Chondrocyte (in vitro differentiated cells): ENCODE measurements around the gene CACNA1B. TPM values are rescaled to one million over a fixed set of nuclear protein-coding genes. Genes with fewer than 3 reads are reported as not detected.

Source experiments
- DNase-seq: peaks from one replicate; pipeline ENCODE4 v3.0.0; 2021; ENCODE audit warnings: mixed read lengths, low spot score
- H3K27ac Mint-ChIP-seq: one replicate; pipeline ENCODE4 v1.8.0; 2021; ENCODE audit warnings: mild to moderate bottlenecking, moderate library complexity, mixed read lengths; ENCODE audit not compliant: unreplicated experiment
- H3K27me3 Mint-ChIP-seq: 2 replicates; pipeline ENCODE4 v1.8.0; 2021; ENCODE audit warnings: low read depth, mixed read lengths
- H3K36me3 Mint-ChIP-seq: 2 replicates; pipeline ENCODE4 v1.8.0; 2021; ENCODE audit warnings: low read depth, mixed read lengths
- H3K4me1 Mint-ChIP-seq: 2 replicates; pipeline ENCODE4 v1.8.0; 2021; ENCODE audit warnings: low read depth, mild to moderate bottlenecking, mixed read lengths
- H3K4me3 Mint-ChIP-seq: one replicate; pipeline ENCODE4 v1.8.0; 2021; ENCODE audit warnings: mild to moderate bottlenecking, moderate library complexity, mixed read lengths; ENCODE audit not compliant: unreplicated experiment
- H3K9me3 Mint-ChIP-seq: 2 replicates; pipeline ENCODE4 v1.8.0; 2021; ENCODE audit warnings: low read depth, mixed read lengths
- total RNA-seq: library from RNA; stranded (reverse); gene quantifications from 3 replicates; pipeline ENCODE4 v1.2.1, GENCODE V29; 2021
- TF ChIP-seq, protein P1 (sequence below): fragments of 200-600 bp; sonication (generic); IDR thresholded peaks from 2 replicates; pipeline ENCODE4 v1.5.0; 2021; ENCODE audit warnings: antibody characterized with exemption, mild to moderate bottlenecking, moderate library complexity

Gene CACNA1B
- total RNA-seq, 1 donor from 2014 or later = 3.7 TPM

DNA sequence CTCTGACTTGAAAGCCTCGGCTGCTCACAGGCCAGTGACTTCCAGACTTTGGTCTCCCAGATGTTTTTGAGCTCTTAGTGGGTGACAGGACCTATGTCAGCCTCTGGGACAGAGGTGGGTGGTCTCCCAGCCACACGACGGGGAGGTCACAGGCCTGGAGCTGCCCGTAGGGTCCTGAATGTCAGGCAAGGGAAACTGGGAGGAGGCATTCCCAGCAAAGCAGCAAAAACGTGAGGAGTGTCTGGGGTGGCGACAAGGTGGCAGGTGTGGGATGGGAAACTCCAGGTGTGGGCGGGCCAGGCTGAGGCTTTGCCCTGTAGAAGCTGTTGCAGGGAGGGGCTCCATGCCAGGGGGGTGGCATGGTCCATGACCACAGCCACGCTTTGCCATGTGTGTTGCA is 110.5 kb downstream of the CACNA1B start:
- TF ChIP-seq, protein P1, sequence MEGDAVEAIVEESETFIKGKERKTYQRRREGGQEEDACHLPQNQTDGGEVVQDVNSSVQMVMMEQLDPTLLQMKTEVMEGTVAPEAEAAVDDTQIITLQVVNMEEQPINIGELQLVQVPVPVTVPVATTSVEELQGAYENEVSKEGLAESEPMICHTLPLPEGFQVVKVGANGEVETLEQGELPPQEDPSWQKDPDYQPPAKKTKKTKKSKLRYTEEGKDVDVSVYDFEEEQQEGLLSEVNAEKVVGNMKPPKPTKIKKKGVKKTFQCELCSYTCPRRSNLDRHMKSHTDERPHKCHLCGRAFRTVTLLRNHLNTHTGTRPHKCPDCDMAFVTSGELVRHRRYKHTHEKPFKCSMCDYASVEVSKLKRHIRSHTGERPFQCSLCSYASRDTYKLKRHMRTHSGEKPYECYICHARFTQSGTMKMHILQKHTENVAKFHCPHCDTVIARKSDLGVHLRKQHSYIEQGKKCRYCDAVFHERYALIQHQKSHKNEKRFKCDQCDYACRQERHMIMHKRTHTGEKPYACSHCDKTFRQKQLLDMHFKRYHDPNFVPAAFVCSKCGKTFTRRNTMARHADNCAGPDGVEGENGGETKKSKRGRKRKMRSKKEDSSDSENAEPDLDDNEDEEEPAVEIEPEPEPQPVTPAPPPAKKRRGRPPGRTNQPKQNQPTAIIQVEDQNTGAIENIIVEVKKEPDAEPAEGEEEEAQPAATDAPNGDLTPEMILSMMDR = no peak
- peak; percentile 67 for DNase-seq
- Mint-ChIP-seq H3K4me3 (no peak overlapping the region), H3K27me3 (peaks cover 8% of the 10 kb centered on the region), H3K4me1 (peaks cover 6% of the 10 kb centered on the region), H3K36me3 (peaks cover 19% of the 10 kb centered on the region), H3K27ac (no peak overlapping the region), H3K9me3 (peaks cover 23% of the 10 kb centered on the region)

DNA sequence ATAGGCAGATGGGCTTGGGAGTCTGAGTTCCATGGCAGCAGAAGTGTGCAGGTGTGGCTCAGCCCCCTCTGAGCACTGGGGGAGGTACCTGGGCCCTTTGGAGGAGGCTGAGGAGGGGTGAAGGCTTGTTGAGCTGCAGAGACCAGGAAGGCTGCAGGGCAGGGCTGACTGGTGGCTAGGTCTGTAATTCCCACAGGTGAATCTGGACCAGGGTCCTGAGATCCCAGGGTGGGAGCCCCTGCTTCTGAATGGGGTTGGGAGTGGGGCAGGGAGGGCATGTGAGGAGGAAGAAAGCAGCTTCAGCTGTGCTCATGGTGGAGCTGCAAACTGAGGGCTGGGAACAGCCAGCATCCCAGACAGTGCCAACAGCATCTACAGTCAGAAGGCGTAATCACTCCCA is 111.1 kb downstream of the CACNA1B start:
- peaks cover 19% of the 10 kb centered on the region for H3K36me3 Mint-ChIP-seq
- peaks cover 10% of the 10 kb centered on the region for H3K27me3 Mint-ChIP-seq
- TF ChIP-seq, protein P1 = no peak
- peak; percentile 58 for DNase-seq
- H3K27ac Mint-ChIP-seq = no peak overlapping the region
- peaks cover 6% of the 10 kb centered on the region for H3K4me1 Mint-ChIP-seq
- no peak overlapping the region for H3K4me3 Mint-ChIP-seq
- H3K9me3 Mint-ChIP-seq = peaks cover 28% of the 10 kb centered on the region

DNA sequence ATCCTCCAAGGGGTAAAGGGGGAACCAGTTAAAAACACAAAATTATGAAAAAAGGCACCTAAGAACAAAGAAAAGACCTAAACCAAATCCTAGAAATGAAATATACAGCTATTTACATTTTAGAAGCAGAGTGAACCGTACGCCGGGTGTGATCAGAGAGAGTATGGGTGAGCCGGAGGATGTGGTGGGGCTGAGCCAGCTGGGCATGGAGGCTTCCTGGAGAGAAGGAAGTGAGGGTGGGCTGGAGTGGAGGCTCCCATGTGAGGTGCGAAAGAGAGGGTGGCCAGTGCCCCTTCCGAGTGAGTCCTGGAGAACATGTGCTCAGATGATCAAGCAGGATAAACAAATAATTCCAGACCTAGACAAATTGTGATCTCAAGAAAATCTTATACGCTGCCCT is 111.6 kb downstream of the CACNA1B start:
- peaks cover 19% of the 10 kb centered on the region for H3K36me3 Mint-ChIP-seq
- H3K9me3 Mint-ChIP-seq = peaks cover 30% of the 10 kb centered on the region
- H3K4me3 Mint-ChIP-seq = no peak overlapping the region
- peak; percentile 56 for DNase-seq
- no peak overlapping the region for H3K27ac Mint-ChIP-seq
- TF ChIP-seq, protein P1 = no peak
- H3K4me1 Mint-ChIP-seq = peaks cover 6% of the 10 kb centered on the region
- H3K27me3 Mint-ChIP-seq = peaks cover 13% of the 10 kb centered on the region

DNA sequence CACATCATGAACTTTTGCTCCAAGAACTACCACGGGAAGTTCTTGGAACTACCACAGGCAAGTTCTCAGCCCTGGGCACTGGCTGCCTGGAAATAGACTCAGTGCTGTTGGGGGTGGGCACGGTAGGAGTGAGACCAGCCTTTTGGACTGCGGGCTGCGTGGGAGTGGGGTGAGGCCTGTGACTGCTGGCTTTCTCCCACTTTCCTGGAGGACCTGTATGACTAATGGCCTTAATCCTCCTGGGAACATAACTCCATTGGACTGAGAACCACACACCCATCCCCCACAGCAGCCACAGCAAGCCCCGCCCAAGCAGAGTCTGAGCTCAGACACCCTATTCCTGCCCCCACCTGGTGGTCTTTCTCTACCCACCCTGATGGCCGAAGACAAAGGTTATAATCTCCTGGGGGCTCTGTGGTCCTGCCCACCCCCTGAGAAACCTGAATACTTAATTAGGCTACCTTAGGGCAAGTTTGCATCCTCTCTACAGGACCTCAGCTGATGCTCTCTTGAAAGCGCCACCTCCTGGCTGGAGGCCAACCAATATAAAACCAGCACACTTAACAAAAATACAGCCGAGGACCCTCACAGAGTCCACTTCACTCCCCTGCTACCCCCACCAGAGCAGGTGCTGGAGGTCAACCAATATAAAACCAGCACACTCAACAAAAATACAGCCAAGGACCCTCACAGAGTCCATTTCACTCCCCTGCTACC is 112.6 kb downstream of the CACNA1B start:
- peak; percentile 37 for DNase-seq
- TF ChIP-seq, protein P1 = no peak
- Mint-ChIP-seq H3K27ac (no peak overlapping the region), H3K36me3 (peaks cover 18% of the 10 kb centered on the region), H3K27me3 (peaks cover 17% of the 10 kb centered on the region), H3K9me3 (peaks cover 30% of the 10 kb centered on the region), H3K4me1 (peaks cover 6% of the 10 kb centered on the region), H3K4me3 (no peak overlapping the region)

DNA sequence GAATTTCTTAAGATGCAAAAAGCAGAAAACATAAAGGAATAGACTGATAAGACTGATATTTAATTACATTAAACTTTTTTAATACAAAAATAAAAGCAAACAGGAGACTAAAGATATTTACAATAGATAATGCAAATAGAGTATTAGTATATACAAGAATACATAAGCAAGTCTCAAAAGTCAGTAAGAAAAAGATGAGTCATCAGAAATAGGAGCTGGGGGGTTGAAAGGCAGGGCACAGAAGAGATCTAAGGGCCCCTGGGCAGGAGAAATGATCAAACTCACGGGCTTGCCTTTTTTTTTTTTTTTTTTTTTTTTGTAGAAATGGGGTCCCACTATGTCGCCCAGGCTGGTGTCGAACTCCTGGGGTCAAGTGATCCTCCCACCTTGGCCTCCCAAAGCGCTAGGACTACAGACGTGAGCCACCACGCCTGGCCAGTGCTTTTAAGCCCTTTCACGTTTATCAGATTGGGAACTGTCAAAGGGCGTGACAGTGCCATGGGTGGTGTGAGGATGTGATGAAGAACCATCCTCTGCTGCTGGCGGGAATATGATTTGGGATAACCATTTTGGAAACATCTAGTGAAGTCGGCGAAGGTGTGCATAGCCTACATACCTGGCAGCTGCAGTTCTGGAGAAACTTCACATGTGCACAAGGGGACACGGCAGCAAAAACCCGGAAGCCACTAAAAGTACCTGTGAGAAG is 126.1 kb downstream of the CACNA1B start:
- no peaks in the 10 kb centered on the region for H3K4me1 Mint-ChIP-seq
- TF ChIP-seq, protein P1 = no peak
- H3K4me3 Mint-ChIP-seq = no peak overlapping the region
- H3K9me3 Mint-ChIP-seq = no peaks in the 10 kb centered on the region
- no peak overlapping the region for H3K27ac Mint-ChIP-seq
- H3K27me3 Mint-ChIP-seq = peaks cover 15% of the 10 kb centered on the region
- peak; percentile 40 for DNase-seq
- H3K36me3 Mint-ChIP-seq = no peaks in the 10 kb centered on the region
